K562 (cell line): ENCODE results near the gene RING1. TPM values are rescaled to one million over a fixed set of nuclear protein-coding genes. Genes with fewer than 3 reads are reported as not detected.

Source experiments
- ADNP ChIP-seq: fragments of 200-800 bp; sonication (Bioruptor generic); IDR thresholded peaks from 2 replicates; pipeline ENCODE4 v1.6.1; 2016; ENCODE audit warnings: missing genetic modification characterization, missing compliant biosample characterization
- BRD4 ChIP-seq: fragments of 200-600 bp; sonication (generic); IDR thresholded peaks from 2 replicates; pipeline ENCODE4 v1.6.1; 2017; ENCODE audit warnings: inconsistent platforms
- FOS ChIP-seq: IDR thresholded peaks from 3 replicates; pipeline ENCODE4 v1.6.1; 2011; ENCODE audit not compliant: insufficient read length; ENCODE audit errors: extremely low read depth
- HMGN3 ChIP-seq: IDR thresholded peaks from 2 replicates; pipeline ENCODE4 v1.6.1; 2011; ENCODE audit warnings: borderline replicate concordance, low read depth, mild to moderate bottlenecking, mixed read lengths, low read length; ENCODE audit not compliant: insufficient read length; ENCODE audit errors: extremely low read depth
- IFI16 ChIP-seq: fragments of 250-450 bp; sonication (Bioruptor Pico); IDR thresholded peaks from 2 replicates; pipeline ENCODE4 v2.1.2; 2022; ENCODE audit warnings: mild to moderate bottlenecking, inconsistent platforms
- MIER1 ChIP-seq: fragments of 450-650 bp; IDR thresholded peaks from 2 replicates; pipeline ENCODE4 v1.6.1; 2016; ENCODE audit warnings: antibody characterized with exemption, mild to moderate bottlenecking, low read depth
- MTA2 ChIP-seq: fragments of 450-650 bp; IDR thresholded peaks from 2 replicates; pipeline ENCODE4 v1.6.1; 2016; ENCODE audit warnings: low read depth
- NFATC3 ChIP-seq: fragments of 450-650 bp; IDR thresholded peaks from 2 replicates; pipeline ENCODE4 v1.6.1; 2017; ENCODE audit warnings: mild to moderate bottlenecking
- PRPF4 ChIP-seq: fragments of 200-400 bp; formaldehyde crosslinking; IDR thresholded peaks from one replicate; pipeline ENCODE4 v1.6.1; 2017; ENCODE audit warnings: low read length, low read depth, mild to moderate bottlenecking; ENCODE audit not compliant: insufficient read depth, poor library complexity, severe bottlenecking
- SMAD1 ChIP-seq: fragments of 150-350 bp; IDR thresholded peaks from 2 replicates; pipeline ENCODE4 v1.6.1; 2014; ENCODE audit warnings: low read length, low read depth; ENCODE audit not compliant: partially characterized antibody
- SMAD4 ChIP-seq: fragments of 250-450 bp; sonication (Bioruptor Pico); conservative IDR thresholded peaks from 2 replicates; pipeline ENCODE4 v1.8.0; 2021; ENCODE audit warnings: inconsistent platforms, mild to moderate bottlenecking, moderate library complexity
- STAG1 ChIP-seq: sonication (generic); formaldehyde crosslinking; IDR thresholded peaks from 2 replicates; pipeline ENCODE4 v1.5.0; 2020; ENCODE audit warnings: missing genetic modification reagents, borderline replicate concordance
- XRCC3 ChIP-seq: fragments of 450-650 bp; IDR thresholded peaks from 2 replicates; pipeline ENCODE4 v1.6.1; 2017; ENCODE audit warnings: mild to moderate bottlenecking, moderate library complexity
- YY1 ChIP-seq, 3 experiments: IDR thresholded peaks; 2 replicates each; pipeline ENCODE4 v1.6.1; 2011; ENCODE audit warnings: low read length in 2 of 3, mild to moderate bottlenecking in 2 of 3, moderate library complexity in 2 of 3, borderline replicate concordance in 1 of 3, control low read depth in 1 of 3, low read depth in 1 of 3; ENCODE audit not compliant: insufficient read depth in 3 of 3, insufficient replicate concordance in 2 of 3, control insufficient read depth in 1 of 3, insufficient read length in 1 of 3; ENCODE audit errors: extremely low read depth in 1 of 3
- ZNF133 ChIP-seq: fragments of 250-450 bp; sonication (Bioruptor Pico); IDR thresholded peaks from 2 replicates; pipeline ENCODE4 v1.4.0; 2020; ENCODE audit warnings: mild to moderate bottlenecking
- ZNF146 ChIP-seq: IDR thresholded peaks from one replicate; pipeline ENCODE4 v1.6.1; 2018; ENCODE audit warnings: missing compliant biosample characterization; ENCODE audit not compliant: unreplicated experiment
- ZNF445 ChIP-seq: fragments of 250-450 bp; sonication (Bioruptor Pico); IDR thresholded peaks from 2 replicates; pipeline ENCODE4 v1.4.0; 2020; ENCODE audit warnings: low read depth, mild to moderate bottlenecking, moderate library complexity
- ZNF561 ChIP-seq: fragments of 450-650 bp; formaldehyde crosslinking; conservative IDR thresholded peaks from 2 replicates; pipeline ENCODE4 v1.4.0; 2020; ENCODE audit warnings: mild to moderate bottlenecking, moderate library complexity
- ZNF586 ChIP-seq: fragments of 450-650 bp; formaldehyde crosslinking; conservative IDR thresholded peaks from 2 replicates; pipeline ENCODE4 v1.4.0; 2020; ENCODE audit warnings: mild to moderate bottlenecking, moderate library complexity
- polyA plus RNA-seq, 8 experiments: library from polyadenylated mRNA; depleted of rRNA in 4 of 8; stranded (reverse) in 5 of 8; unstranded in 3 of 8; fragments of >200 nt; fragmentation: Nextera tagmentation in 2 of 8; fragmentation: Illumina TruSeq in 1 of 8; extraction: Ambion mirVana in 2 of 8; extraction: Trizol in 1 of 8; gene quantifications; 2 replicates each; pipeline versions ENCODE4 v1.2.1 to v1.2.3, GENCODE V29; 2011 to 2014; ENCODE audit warnings: inconsistent platforms in 1 of 8, missing spikeins in 1 of 8
- total RNA-seq, 7 experiments: library from RNA; depleted of rRNA in 6 of 7; stranded (reverse); fragments of >200 nt in 6 of 7; fragmentation: Illumina TruSeq in 2 of 7; extraction: Trizol in 2 of 7; gene quantifications; 2 replicates each; pipeline versions ENCODE4 v1.2.1 to v1.2.3, GENCODE V29; 2011 to 2021; ENCODE audit warnings: low replicate concordance in 1 of 7
- TF ChIP-seq, protein P1 (sequence below): sonication (generic); formaldehyde crosslinking; IDR thresholded peaks from 2 replicates; pipeline ENCODE4 v1.8.0; 2022; ENCODE audit warnings: missing genetic modification reagents, mild to moderate bottlenecking, borderline replicate concordance
- TF ChIP-seq, protein P2 (sequence below): fragments of 250-450 bp; sonication (Bioruptor Pico); IDR thresholded peaks from 2 replicates; pipeline ENCODE4 v1.6.1; 2021; ENCODE audit warnings: mild to moderate bottlenecking
- TF ChIP-seq, protein P3 (sequence below): fragments of 250-450 bp; sonication (Bioruptor Pico); IDR thresholded peaks from 2 replicates; pipeline ENCODE4 v1.5.0; 2021; ENCODE audit warnings: mild to moderate bottlenecking, borderline replicate concordance
- TF ChIP-seq, protein P4 (sequence below): fragments of 200-800 bp; sonication (Bioruptor generic); IDR thresholded peaks from 2 replicates; pipeline ENCODE4 v1.6.1; 2017; ENCODE audit warnings: missing genetic modification characterization, missing compliant biosample characterization

The RING1 gene
- total and polyA plus RNA-seq, 9 of the 15 experiments (the other 6 are each of a cell fraction or from before 2014, with no cell fraction given), result 4.2 to 59.1 (median 36.9) TPM

DNA sequence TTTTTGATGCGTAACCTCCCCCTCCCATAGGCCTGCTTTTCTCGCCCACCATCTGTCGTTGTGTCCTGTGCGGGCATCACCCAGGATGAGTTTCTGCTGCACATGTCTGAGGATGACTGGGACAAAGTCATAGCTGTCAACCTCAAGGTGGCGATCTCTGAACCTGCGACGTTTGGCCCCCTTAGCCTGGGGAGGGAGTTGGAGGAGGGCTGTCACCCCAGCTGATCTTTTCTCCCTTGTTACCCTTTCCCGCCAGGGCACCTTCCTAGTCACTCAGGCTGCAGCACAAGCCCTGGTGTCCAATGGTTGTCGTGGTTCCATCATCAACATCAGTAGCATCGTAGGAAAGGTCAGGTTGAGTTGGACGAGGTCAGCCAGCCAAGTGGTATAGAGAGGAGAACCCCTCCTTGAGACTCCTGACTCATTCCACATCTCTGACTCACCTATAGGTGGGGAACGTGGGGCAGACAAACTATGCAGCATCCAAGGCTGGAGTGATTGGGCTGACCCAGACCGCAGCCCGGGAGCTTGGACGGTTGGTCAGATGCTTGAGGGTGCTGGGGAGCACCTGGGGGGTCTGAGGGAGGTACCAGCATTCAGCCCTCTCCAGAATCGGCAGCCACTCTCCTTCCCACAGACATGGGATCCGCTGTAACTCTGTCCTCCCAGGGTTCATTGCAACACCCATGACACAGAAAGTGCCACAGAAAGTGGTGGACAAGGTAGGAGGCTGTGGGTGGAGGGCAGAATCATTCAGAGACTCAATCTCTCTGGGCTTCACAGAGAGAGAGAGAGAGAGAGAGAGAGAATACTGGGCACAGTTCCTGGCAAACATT lies 2.9 kb upstream of the RING1 start (continued):
- no peak for TF ChIP-seq SMAD1
- TF ChIP-seq XRCC3, result no peak
- TF ChIP-seq NFATC3, result no peak
- TF ChIP-seq STAG1 (CRISPR knock-in tag), result no peak
- TF ChIP-seq ZNF445, result no peak
- TF ChIP-seq ADNP (tag), result no peak
- TF ChIP-seq BRD4, result no peak
- no peak for TF ChIP-seq ZNF133 (CRISPR knock-in tag)
- no peak for TF ChIP-seq MTA2
- 0 out of 2 replicates have a peak, but pooled peaks have one; percentile 40 for TF ChIP-seq MIER1
- TF ChIP-seq, protein P1, sequence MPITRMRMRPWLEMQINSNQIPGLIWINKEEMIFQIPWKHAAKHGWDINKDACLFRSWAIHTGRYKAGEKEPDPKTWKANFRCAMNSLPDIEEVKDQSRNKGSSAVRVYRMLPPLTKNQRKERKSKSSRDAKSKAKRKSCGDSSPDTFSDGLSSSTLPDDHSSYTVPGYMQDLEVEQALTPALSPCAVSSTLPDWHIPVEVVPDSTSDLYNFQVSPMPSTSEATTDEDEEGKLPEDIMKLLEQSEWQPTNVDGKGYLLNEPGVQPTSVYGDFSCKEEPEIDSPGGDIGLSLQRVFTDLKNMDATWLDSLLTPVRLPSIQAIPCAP (CRISPR knock-in tag), result no peak
- no peak for TF ChIP-seq ZNF561 (CRISPR knock-in tag)
- TF ChIP-seq, protein P2, sequence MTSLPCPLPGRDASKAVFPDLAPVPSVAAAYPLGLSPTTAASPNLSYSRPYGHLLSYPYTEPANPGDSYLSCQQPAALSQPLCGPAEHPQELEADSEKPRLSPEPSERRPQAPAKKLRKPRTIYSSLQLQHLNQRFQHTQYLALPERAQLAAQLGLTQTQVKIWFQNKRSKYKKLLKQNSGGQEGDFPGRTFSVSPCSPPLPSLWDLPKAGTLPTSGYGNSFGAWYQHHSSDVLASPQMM (CRISPR knock-in tag), result no peak
- TF ChIP-seq, protein P3, sequence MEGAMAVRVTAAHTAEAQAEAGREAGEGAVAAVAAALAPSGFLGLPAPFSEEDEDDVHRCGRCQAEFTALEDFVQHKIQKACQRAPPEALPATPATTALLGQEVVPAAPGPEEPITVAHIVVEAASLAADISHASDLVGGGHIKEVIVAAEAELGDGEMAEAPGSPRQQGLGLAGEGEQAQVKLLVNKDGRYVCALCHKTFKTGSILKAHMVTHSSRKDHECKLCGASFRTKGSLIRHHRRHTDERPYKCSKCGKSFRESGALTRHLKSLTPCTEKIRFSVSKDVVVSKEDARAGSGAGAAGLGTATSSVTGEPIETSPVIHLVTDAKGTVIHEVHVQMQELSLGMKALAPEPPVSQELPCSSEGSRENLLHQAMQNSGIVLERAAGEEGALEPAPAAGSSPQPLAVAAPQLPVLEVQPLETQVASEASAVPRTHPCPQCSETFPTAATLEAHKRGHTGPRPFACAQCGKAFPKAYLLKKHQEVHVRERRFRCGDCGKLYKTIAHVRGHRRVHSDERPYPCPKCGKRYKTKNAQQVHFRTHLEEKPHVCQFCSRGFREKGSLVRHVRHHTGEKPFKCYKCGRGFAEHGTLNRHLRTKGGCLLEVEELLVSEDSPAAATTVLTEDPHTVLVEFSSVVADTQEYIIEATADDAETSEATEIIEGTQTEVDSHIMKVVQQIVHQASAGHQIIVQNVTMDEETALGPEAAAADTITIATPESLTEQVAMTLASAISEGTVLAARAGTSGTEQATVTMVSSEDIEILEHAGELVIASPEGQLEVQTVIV (CRISPR knock-in tag), result no peak
- TF ChIP-seq HMGN3, result no peak
- peak in 1 of 3 experiments; percentile 6 for TF ChIP-seq YY1 (IDR thresholded peaks at IDR 0.05; ENCODE audit: borderline replicate concordance in 1 of 3, control insufficient read depth in 1 of 3, extremely low read depth in 1 of 3, insufficient read depth in 3 of 3, insufficient read length in 1 of 3, insufficient replicate concordance in 2 of 3, low read depth in 1 of 3, low read length in 2 of 3)
- no peak for TF ChIP-seq SMAD4 (CRISPR knock-in tag)
- TF ChIP-seq ZNF586 (CRISPR knock-in tag), result no peak
- TF ChIP-seq FOS, result peak; percentile 13
- no peak for TF ChIP-seq PRPF4
- TF ChIP-seq IFI16, result no peak
- TF ChIP-seq ZNF146 (CRISPR knock-in tag), result no peak
- TF ChIP-seq, protein P4, sequence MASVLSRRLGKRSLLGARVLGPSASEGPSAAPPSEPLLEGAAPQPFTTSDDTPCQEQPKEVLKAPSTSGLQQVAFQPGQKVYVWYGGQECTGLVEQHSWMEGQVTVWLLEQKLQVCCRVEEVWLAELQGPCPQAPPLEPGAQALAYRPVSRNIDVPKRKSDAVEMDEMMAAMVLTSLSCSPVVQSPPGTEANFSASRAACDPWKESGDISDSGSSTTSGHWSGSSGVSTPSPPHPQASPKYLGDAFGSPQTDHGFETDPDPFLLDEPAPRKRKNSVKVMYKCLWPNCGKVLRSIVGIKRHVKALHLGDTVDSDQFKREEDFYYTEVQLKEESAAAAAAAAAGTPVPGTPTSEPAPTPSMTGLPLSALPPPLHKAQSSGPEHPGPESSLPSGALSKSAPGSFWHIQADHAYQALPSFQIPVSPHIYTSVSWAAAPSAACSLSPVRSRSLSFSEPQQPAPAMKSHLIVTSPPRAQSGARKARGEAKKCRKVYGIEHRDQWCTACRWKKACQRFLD (CRISPR knock-in tag), result no peak
